Amniotic stem cell (primary cell): Measurements from ENCODE around the gene PFKFB2.

ENCODE experiments used
- DNase-seq: peaks from one replicate; lab custom pipeline; 2025; lab: John Stamatoyannopoulos, UW

PFKFB2 gene

GRCh38 chr1:207088701-207089626 is 35.9 kb downstream of the PFKFB2 start, which contains the start of gene C4BPB:
C4BPB (plus strand) TSS chr1:207088860; CDS start chr1:207089532, 672 bp downstream.
- no peak for DNase-seq

- DNase-seq = no peak
Observed at GRCh38 chr1:207089627-207090355, 36.7 kb downstream of the PFKFB2 start.

DNA sequence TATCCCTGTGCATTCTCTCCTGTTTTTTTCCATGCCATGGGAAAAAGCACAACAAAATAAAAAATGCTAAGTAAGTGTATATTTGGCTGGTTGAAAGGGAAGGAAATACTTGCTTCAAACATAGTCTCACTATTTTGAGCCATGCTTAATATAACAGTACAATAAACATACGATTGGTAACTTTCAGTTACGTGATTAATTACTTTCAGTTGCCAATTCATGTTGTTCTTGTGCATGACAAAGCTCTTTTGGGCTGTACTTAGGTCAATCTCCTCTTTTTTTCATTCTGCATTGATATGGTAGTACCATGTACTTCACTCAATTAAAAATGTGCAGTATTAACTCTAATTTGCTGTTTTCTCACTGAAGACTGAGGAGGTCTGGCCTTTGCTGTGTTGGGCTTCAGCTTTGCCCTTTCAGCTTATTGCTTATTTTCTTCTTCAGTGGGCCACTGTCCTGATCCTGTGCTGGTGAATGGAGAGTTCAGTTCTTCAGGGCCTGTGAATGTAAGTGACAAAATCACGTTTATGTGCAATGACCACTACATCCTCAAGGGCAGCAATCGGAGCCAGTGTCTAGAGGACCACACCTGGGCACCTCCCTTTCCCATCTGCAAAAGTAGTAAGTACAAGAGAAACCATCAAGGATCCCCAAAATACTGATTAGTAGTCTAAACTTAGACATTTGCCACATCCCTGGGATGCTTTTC is 38.3 kb downstream of the PFKFB2 start:
- DNase-seq = no peak

GRCh38 chr1:207093944-207094343 is 40.9 kb downstream of the PFKFB2 start:
- no peak for DNase-seq

DNA sequence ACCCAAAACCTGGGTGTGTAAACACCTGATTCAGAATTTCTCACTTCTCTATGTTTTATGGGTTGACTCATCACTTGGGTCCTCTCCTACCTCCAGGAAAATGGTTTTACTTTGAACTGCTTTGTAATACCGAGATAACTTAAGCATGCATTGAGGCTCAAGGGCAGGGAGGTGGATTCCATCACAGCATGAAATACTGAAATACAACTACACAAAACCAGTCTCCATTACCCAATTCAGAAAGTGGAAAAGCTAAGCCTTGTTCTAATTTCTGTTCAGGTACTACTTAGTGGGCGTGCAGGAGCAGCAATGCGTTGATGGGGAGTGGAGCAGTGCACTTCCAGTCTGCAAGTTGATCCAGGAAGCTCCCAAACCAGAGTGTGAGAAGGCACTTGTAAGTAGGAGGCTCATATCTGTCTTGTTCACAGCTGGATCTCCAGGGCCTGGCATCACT is 44.8 kb downstream of the PFKFB2 start:
- no peak for DNase-seq

DNA sequence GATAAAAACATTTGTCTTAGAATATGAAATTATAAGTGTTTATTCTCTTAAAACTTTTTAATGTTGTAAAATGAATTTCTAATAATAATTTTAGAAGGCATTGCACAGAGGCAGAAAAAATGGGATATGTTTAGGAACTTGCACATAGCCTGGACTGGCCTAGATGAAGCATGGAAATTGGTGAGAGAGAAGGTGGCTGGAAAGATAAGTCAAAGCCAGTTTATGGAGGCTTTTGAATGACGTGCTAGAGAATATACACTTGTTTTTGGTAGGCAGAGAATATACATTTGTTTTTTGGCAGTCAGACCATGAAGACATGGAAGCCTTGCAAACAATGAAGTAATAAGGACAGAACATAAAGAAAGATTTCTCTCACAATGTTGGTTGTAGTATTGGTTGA is 48.6 kb downstream of the PFKFB2 start:
- no peak for DNase-seq

- no peak for DNase-seq
Observed at GRCh38 chr1:207102146-207102545, 49.1 kb downstream of the PFKFB2 start.

DNA sequence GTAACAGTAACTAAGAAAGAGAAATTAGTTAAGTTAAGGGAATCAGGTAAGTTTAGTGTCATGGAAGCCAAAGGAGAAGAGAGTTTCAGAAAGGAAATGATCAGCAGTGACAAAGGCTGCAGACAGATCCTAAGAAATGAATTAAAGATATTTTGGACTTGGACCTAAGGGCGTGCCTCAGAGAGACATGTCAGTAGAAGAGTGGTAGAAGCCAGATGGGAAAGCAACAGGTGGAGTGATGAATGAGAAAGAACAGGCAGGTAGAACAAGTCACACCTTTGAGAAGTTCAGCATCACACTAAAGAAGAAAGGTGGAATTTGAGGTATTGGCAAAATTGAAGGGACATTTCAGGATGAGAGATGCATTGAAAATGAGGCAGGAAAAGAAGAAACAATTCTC is 49.6 kb downstream of the PFKFB2 start:
- DNase-seq = no peak

- no peak for DNase-seq
Observed at GRCh38 chr1:207103892-207104373, 50.9 kb downstream of the PFKFB2 start, which contains the start of gene C4BPA. C4BPA (plus strand) TSS chr1:207104233; CDS start chr1:207113026, 8,793 bp downstream.

DNA sequence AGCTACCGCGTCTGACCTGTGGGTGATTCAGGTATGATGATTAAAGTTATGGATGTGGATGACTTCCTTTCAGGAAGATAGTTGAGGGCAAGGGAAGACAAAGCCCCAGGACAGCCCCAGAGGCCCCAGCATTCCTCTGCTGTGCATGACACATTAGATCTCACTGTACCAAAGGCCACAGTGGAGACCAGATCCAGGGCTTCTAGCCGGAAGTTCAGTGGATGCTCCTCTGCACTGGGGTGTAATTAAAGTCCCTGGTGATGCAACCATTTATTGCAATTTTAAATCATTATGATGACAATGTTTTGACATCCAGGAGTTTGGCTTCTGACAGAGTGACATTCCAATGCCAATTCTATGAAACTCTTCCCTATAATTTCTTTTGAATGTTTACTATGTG is 55.9 kb downstream of the PFKFB2 start:
- no peak for DNase-seq

DNA sequence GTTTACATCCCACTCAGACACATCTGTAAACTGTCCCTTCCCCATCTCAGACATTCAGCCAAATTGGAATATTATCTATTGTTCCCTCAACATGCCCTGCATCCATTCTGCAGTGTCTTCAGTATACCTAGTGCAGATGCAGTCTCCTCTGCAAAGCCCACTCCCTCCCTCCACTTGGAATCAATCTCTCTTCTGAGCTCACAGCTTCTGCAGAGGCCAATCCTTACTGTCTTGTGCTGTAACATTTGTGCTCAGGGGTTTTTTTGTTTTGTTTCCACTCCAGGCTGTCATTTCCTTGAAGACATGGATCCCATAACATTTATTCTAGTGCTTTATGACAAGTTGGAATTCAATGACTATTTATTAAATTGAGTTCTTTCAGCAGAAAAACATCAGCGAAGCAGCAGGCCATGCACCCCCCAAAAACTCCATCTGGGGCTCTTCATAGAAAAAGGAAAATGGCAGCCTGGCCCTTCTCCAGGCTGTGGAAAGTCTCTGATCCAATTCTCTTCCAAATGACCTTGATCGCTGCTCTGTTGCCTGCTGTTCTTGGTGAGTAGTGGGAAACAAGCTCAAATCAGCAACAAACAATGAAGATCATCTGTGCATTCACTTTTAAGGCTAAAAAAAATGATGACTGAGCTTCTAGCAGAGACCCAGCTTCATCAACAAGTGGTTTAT is 59.7 kb downstream of the PFKFB2 start:
- no peak for DNase-seq

- DNase-seq = no peak
Observed at GRCh38 chr1:207115269-207115668, 62.2 kb downstream of the PFKFB2 start.

- no peak for DNase-seq
Observed at GRCh38 chr1:207124389-207124788, 71.3 kb downstream of the PFKFB2 start.

DNA sequence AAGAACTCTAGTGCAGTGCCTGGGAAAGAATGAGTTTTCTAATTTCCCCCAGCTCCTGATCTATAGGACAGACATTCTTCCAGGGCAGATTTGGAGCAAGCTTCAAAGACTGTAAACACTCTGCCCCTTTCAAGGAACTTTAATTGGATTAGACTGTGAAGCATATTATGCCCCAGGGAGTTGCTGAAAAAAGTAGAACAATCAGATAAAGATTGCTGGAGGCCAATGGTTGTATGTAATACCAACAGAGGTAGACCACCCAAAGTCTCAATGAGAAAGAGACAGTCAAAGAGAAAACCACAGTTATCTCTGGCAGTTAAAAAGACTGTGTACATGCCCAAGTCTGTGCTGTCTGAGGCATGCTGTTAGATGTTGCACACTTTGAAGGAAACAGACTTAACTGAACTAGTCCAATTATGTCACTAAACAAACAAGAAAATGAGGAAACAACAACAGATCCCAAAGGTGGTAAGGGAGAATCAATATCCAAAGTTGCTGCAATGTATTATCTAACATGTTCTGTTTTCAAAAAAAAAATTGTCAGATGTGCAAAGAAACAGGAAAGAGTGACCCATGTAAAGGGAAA is 75.4 kb downstream of the PFKFB2 start:
- DNase-seq = no peak

DNA sequence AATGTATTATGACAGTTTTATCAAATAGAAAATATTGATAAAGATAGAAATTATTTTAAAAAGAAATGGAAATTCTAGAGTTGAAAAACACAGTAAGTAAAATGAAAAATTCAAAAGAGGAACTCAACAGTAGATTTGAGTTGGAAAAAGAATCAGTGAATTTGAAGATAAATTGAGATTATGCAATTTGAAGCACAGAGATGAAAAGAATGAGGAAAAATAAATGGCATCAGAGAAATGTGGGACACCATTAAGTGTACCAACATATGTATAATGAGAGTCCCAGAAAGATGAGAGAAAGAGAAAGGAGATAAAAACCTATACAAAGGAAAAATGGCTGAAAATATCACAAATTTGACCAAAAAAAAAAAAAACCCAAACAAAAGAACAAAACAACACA is 76.0 kb downstream of the PFKFB2 start:
- DNase-seq = no peak
